MM.1S (cell line): ENCODE measurements around the gene LSM4.

Source experiments
- DNase-seq: peaks from one replicate; pipeline ENCODE4 v3.0.0-alpha.2; 2015
- H2AFZ ChIP-seq: fragments of 300-600 bp; sonication (generic); 2 replicates; pipeline ENCODE4 v1.6.0; 2016; ENCODE audit warnings: antibody characterized with exemption, low read length
- H3F3A ChIP-seq: fragments of 300-600 bp; sonication (generic); 2 replicates; pipeline ENCODE4 v1.6.1; 2016; ENCODE audit warnings: mild to moderate bottlenecking, antibody characterized with exemption, low read length, moderate library complexity, mixed read lengths; ENCODE audit not compliant: insufficient read depth
- H3K27ac ChIP-seq: fragments of 300-600 bp; sonication (generic); 2 replicates; pipeline ENCODE4 v1.5.1; 2016; ENCODE audit warnings: mild to moderate bottlenecking, low read length
- H3K27me3 ChIP-seq: fragments of 300-600 bp; sonication (generic); replicated peaks from 2 replicates; pipeline ENCODE4 v1.6.0; 2016; ENCODE audit warnings: low read length; ENCODE audit not compliant: insufficient read depth
- H3K36me3 ChIP-seq: fragments of 300-600 bp; sonication (generic); replicated peaks from 2 replicates; pipeline ENCODE4 v1.6.1; 2016; ENCODE audit warnings: mild to moderate bottlenecking, low read length, mixed read lengths; ENCODE audit not compliant: insufficient read depth
- H3K4me1 ChIP-seq: fragments of 300-600 bp; sonication (generic); 2 replicates; pipeline ENCODE4 v1.6.1; 2016; ENCODE audit warnings: low read length, mixed read lengths
- H3K4me2 ChIP-seq: fragments of 300-600 bp; sonication (generic); 2 replicates; pipeline ENCODE4 v1.6.0; 2016; ENCODE audit warnings: low read depth, low read length
- H3K4me3 ChIP-seq: fragments of 300-600 bp; sonication (generic); 2 replicates; pipeline ENCODE4 v1.5.1; 2016; ENCODE audit warnings: low read length, mixed read lengths
- H3K79me2 ChIP-seq: fragments of 300-600 bp; sonication (generic); 2 replicates; pipeline ENCODE4 v1.6.1; 2016; ENCODE audit warnings: mixed run types, low read length, mixed read lengths
- H3K9ac ChIP-seq: fragments of 300-600 bp; sonication (generic); 2 replicates; pipeline ENCODE4 v1.6.1; 2016; ENCODE audit warnings: low read length, mixed read lengths
- H3K9me2 ChIP-seq: fragments of 300-600 bp; sonication (generic); replicated peaks from 2 replicates; pipeline ENCODE4 v1.6.1; 2016; ENCODE audit warnings: mild to moderate bottlenecking, low read length, mixed read lengths; ENCODE audit not compliant: insufficient read depth
- H3K9me3 ChIP-seq: fragments of 300-600 bp; sonication (generic); replicated peaks from 2 replicates; pipeline ENCODE4 v1.6.1; 2016; ENCODE audit warnings: mild to moderate bottlenecking, low read length, mixed read lengths; ENCODE audit not compliant: insufficient read depth
- H4K20me1 ChIP-seq: fragments of 300-600 bp; sonication (generic); 2 replicates; pipeline ENCODE4 v1.6.1; 2016; ENCODE audit warnings: mild to moderate bottlenecking, low read length, moderate library complexity, mixed read lengths; ENCODE audit not compliant: insufficient read depth
- EZH2 ChIP-seq: fragments of 300-600 bp; sonication (generic); optimal IDR thresholded peaks from 2 replicates; pipeline ENCODE3; 2017; ENCODE audit warnings: low read depth, mild to moderate bottlenecking, antibody characterized with exemption, low read length, mixed read lengths
- EZH2phosphoT487 ChIP-seq: fragments of 300-600 bp; sonication (generic); IDR thresholded peaks from 2 replicates; pipeline ENCODE4 v1.6.1; 2018; ENCODE audit warnings: antibody characterized with exemption, low read length
- TF ChIP-seq, protein P1 (sequence below): fragments of 300-600 bp; sonication (generic); IDR thresholded peaks from 2 replicates; pipeline ENCODE4 v1.5.1; 2016; ENCODE audit warnings: antibody characterized with exemption, low read length, mixed read lengths

LSM4 gene

DNA sequence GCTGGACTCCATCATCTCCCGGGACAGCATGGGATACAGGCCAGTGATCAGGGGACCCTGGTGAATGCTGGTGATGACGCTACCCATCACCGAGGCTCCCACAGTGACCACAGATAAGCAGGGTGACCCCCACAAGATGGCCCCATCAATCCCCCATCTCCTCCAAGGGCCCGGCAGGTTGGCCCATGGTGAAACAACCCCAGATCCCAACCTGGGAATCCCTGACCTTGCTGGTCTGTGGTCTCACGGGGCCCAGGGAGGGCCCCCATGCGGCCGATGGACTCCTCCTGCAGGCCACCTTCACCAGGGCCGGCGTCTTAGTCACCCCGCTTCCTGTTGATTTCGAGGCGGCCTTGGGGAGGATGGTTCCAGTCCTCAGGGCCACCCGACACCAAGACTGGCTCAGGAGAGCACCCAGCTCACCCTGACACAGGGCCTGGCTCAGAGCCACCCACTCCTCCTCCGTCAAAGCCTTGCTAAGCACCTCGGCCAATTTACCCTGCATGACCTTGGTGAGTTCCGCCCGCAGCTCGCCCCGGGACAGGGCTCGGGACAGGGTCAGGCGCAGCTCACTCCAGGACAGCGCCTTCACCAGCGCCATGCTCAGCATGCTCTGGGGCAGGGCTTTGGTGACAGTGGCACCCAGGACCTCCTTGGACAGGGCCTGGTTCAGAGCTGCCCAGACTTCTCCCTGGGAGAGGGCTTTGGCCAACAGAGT, 58.6 kb downstream of the LSM4 start:
- no peak for DNase-seq
- no peak overlapping the region for H2AFZ ChIP-seq
- H3K9ac ChIP-seq = no peak overlapping the region
- H3K4me3 ChIP-seq = no peak overlapping the region
- H3F3A ChIP-seq = no peaks in the 10 kb centered on the region
- H3K9me2 ChIP-seq = no peaks in the 10 kb centered on the region
- TF ChIP-seq EZH2phosphoT487 = no peak
- TF ChIP-seq, protein P1, sequence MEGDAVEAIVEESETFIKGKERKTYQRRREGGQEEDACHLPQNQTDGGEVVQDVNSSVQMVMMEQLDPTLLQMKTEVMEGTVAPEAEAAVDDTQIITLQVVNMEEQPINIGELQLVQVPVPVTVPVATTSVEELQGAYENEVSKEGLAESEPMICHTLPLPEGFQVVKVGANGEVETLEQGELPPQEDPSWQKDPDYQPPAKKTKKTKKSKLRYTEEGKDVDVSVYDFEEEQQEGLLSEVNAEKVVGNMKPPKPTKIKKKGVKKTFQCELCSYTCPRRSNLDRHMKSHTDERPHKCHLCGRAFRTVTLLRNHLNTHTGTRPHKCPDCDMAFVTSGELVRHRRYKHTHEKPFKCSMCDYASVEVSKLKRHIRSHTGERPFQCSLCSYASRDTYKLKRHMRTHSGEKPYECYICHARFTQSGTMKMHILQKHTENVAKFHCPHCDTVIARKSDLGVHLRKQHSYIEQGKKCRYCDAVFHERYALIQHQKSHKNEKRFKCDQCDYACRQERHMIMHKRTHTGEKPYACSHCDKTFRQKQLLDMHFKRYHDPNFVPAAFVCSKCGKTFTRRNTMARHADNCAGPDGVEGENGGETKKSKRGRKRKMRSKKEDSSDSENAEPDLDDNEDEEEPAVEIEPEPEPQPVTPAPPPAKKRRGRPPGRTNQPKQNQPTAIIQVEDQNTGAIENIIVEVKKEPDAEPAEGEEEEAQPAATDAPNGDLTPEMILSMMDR = no peak
- no peak for TF ChIP-seq EZH2
- H3K4me2 ChIP-seq = no peak overlapping the region
- no peak overlapping the region for H3K27ac ChIP-seq
- H3K4me1 ChIP-seq = no peaks in the 10 kb centered on the region
- H3K79me2 ChIP-seq = no peaks in the 10 kb centered on the region
- H3K27me3 ChIP-seq = peaks cover 68% of the 10 kb centered on the region
- no peaks in the 10 kb centered on the region for H3K9me3 ChIP-seq
- no peaks in the 10 kb centered on the region for H4K20me1 ChIP-seq
- no peaks in the 10 kb centered on the region for H3K36me3 ChIP-seq

DNA sequence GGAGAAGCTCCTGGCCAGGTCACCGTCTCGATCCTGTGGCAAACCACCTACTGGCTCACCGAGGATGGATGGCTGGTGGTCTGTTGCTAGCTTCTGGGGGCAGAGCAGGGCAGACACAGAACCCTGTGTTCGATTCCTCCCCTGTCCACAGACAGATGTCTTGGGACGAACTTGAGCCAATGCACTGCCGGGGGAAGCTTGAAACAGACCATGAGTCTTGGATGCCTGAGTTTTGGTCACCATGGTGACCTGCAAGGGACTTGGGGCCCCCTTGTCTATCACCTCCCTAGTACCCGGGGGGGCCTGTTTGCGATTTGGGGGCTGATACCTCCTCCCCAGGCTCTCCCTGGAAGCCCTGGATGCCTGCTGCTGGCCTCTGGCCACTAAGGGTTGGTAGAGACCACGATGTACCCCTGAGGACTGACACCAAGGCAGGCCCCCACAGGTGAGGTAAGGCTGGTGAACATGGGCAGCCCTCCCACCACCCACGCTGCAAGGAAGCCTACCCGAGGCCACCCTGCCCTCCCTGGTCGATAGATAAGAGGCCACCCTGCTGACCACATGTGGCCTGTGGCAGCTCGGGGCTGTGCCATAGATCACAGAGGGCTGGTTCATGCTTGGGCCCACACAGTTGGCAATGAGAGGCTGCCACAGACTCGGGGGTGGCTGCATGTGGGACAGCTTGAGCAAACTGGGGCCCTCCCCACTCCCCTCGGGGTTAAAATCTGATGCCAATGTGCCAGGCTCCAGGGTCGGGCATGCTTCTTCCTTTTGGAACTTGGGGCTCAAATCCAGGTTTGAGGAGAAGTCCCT, 59.3 kb downstream of the LSM4 start:
- no peak for DNase-seq
- Histone ChIP-seq H4K20me1 (no peaks in the 10 kb centered on the region), H3K4me2 (no peak overlapping the region), H3K36me3 (no peaks in the 10 kb centered on the region), H3K9me3 (no peaks in the 10 kb centered on the region), H3K27me3 (peaks cover 73% of the 10 kb centered on the region), H3K4me3 (no peak overlapping the region), H3K9ac (no peak overlapping the region), H3K4me1 (no peaks in the 10 kb centered on the region), H3F3A (no peaks in the 10 kb centered on the region), H3K9me2 (no peaks in the 10 kb centered on the region), H3K79me2 (no peaks in the 10 kb centered on the region), H3K27ac (no peak overlapping the region), H2AFZ (no peak overlapping the region)
- TF ChIP-seq EZH2 = no peak
- TF ChIP-seq, protein P1 = no peak
- TF ChIP-seq EZH2phosphoT487 = no peak

DNA sequence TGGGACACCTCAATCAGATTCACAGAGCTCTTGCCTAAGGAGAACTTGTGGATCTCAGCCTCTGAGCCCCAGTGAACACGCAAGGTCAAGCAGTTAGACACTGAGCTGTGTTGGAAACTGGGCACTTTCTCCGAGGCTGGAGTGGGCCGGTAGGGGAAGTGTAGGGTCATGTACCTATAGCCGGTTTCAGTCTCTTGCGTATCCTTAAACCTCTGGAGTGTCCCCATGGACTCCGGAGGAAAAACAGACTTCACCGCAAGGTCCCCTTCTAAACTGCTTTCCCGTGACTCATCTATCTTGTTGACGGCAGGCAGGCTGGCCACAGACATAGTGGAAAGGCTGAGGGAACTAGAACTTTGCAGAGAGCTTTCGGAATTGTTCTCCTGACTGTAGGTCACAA, 60.0 kb downstream of the LSM4 start:
- Histone ChIP-seq H4K20me1 (no peaks in the 10 kb centered on the region), H3K27me3 (peaks cover 80% of the 10 kb centered on the region), H3K27ac (no peak overlapping the region), H3K9me2 (no peaks in the 10 kb centered on the region), H3K4me2 (no peak overlapping the region), H3K4me3 (no peak overlapping the region), H3K9me3 (no peaks in the 10 kb centered on the region), H3K4me1 (no peaks in the 10 kb centered on the region), H3K79me2 (no peaks in the 10 kb centered on the region), H2AFZ (no peak overlapping the region), H3K9ac (no peak overlapping the region), H3F3A (no peaks in the 10 kb centered on the region), H3K36me3 (no peaks in the 10 kb centered on the region)
- no peak for DNase-seq
- TF ChIP-seq EZH2 (no peak), EZH2phosphoT487 (no peak)
- TF ChIP-seq, protein P1 = no peak
